HG03135 (cell line): ENCODE measurements around the gene IGSF21.
"Not testable (repeated sequence)": the region's sequence is repeated elsewhere in the genome, so short reads cannot be mapped to it uniquely, and the experiment has no call there.

Experiments used
- ATAC-seq: cut with Tn5 transposase; IDR thresholded peaks from one replicate; pipeline ENCODE4 v1.9.1; 2021; ENCODE audit warnings: mild to moderate bottlenecking, moderate library complexity; ENCODE audit not compliant: unreplicated experiment

Gene IGSF21

GRCh38 chr1:18414872-18415447 lies 307.4 kb downstream of the IGSF21 start:
- no peak for ATAC-seq

- ATAC-seq, result no peak
Observed at GRCh38 chr1:18415448-18416027, 307.9 kb downstream of the IGSF21 start.

- ATAC-seq, result not testable (repeated sequence)
Observed at GRCh38 chr1:18416126-18416525, 308.5 kb downstream of the IGSF21 start.

- no peak for ATAC-seq
Observed at GRCh38 chr1:18417316-18418269, 310.0 kb downstream of the IGSF21 start.

- no peak for ATAC-seq
Observed at GRCh38 chr1:18419113-18419844, 311.7 kb downstream of the IGSF21 start.

- no peak for ATAC-seq
Observed at GRCh38 chr1:18419845-18420184, 312.2 kb downstream of the IGSF21 start.

- no peak for ATAC-seq
Observed at GRCh38 chr1:18422076-18422777, 314.6 kb downstream of the IGSF21 start.

GRCh38 chr1:18422954-18423353 lies 315.4 kb downstream of the IGSF21 start:
- ATAC-seq, result no peak

- ATAC-seq, result no peak
Observed at GRCh38 chr1:18426580-18426979, 319.0 kb downstream of the IGSF21 start.
